WTC11 (cell line): Measurements from ENCODE around the gene BNIP1. TPM values are rescaled to one million over a fixed set of nuclear protein-coding genes. Genes with fewer than 3 reads are reported as not detected.

Experiments
- ATAC-seq: fragments of 200-7000 bp; cut with Tn5 transposase; 2 replicates; pipeline ENCODE4 v1.10.0; 2021; ENCODE audit warnings: mild to moderate bottlenecking, moderate library complexity
- CTCF ChIA-PET: fragments of 300-600 bp; sonication (Branson Sonifier 250); formaldehyde crosslinking; loops from one replicate; lab custom pipeline; 2021; ENCODE audit warnings: antibody characterized with exemption; lab: Charles Lee
- POLR2A ChIA-PET: fragments of 350-600 bp; sonication (Branson Sonifier 250); formaldehyde crosslinking; loops from one replicate; lab custom pipeline; 2021; ENCODE audit warnings: antibody characterized with exemption; lab: Charles Lee
- DNase-seq: peaks from one replicate; pipeline ENCODE4 v3.0.0; 2021; ENCODE audit warnings: low spot score
- H3K27ac Mint-ChIP-seq: 2 replicates; pipeline ENCODE4 v1.8.0; 2021; ENCODE audit warnings: mixed read lengths
- H3K27me3 Mint-ChIP-seq: 2 replicates; pipeline ENCODE4 v1.8.0; 2021; ENCODE audit warnings: low read depth, mild to moderate bottlenecking, moderate library complexity, mixed read lengths
- H3K36me3 Mint-ChIP-seq: 2 replicates; pipeline ENCODE4 v1.8.0; 2021; ENCODE audit warnings: mixed read lengths
- H3K4me1 Mint-ChIP-seq: 2 replicates; pipeline ENCODE4 v1.8.0; 2022; ENCODE audit warnings: mixed read lengths
- H3K4me3 Mint-ChIP-seq: 2 replicates; pipeline ENCODE4 v1.8.0; 2021; ENCODE audit warnings: mild to moderate bottlenecking, moderate library complexity, mixed read lengths
- H3K9me3 Mint-ChIP-seq: 2 replicates; pipeline ENCODE4 v1.8.0; 2021; ENCODE audit warnings: mixed read lengths
- AFF4 ChIP-seq: sonication (generic); formaldehyde crosslinking; IDR thresholded peaks from 2 replicates; pipeline ENCODE4 v1.8.1; 2023; ENCODE audit warnings: mild to moderate bottlenecking, missing genetic modification reagents, borderline replicate concordance
- AR ChIP-seq: fragments of 250-450 bp; sonication (Bioruptor Pico); IDR thresholded peaks from 2 replicates; pipeline ENCODE4 v1.9.0; 2021; ENCODE audit warnings: mild to moderate bottlenecking
- ATF3 ChIP-seq: sonication (generic); formaldehyde crosslinking; conservative IDR thresholded peaks from 2 replicates; pipeline ENCODE4 v1.8.1; 2022; ENCODE audit warnings: mild to moderate bottlenecking, missing genetic modification reagents
- CREB1 ChIP-seq: sonication (generic); formaldehyde crosslinking; IDR thresholded peaks from 2 replicates; pipeline ENCODE4 v1.8.0; 2023; ENCODE audit warnings: mild to moderate bottlenecking, missing genetic modification reagents
- E2F5 ChIP-seq: sonication (generic); formaldehyde crosslinking; IDR thresholded peaks from 2 replicates; pipeline ENCODE4 v1.8.1; 2022; ENCODE audit warnings: mild to moderate bottlenecking, moderate library complexity, missing genetic modification reagents
- EMX1 ChIP-seq: fragments of 250-450 bp; sonication (Bioruptor Pico); IDR thresholded peaks from 2 replicates; pipeline ENCODE4 v1.8.0; 2021; ENCODE audit warnings: mild to moderate bottlenecking
- ETV6 ChIP-seq: sonication (generic); formaldehyde crosslinking; IDR thresholded peaks from 2 replicates; pipeline ENCODE4 v1.8.1; 2022; ENCODE audit warnings: mild to moderate bottlenecking, missing genetic modification reagents
- FOXP4 ChIP-seq: sonication (generic); formaldehyde crosslinking; IDR thresholded peaks from 2 replicates; pipeline ENCODE4 v1.8.0; 2022; ENCODE audit warnings: mild to moderate bottlenecking, missing genetic modification reagents
- HMGXB4 ChIP-seq: sonication (generic); formaldehyde crosslinking; IDR thresholded peaks from 2 replicates; pipeline ENCODE4 v1.8.1; 2023; ENCODE audit warnings: mild to moderate bottlenecking, moderate library complexity, missing genetic modification reagents
- IRF2 ChIP-seq: sonication (generic); formaldehyde crosslinking; IDR thresholded peaks from 2 replicates; pipeline ENCODE4 v1.8.0; 2022; ENCODE audit warnings: low read depth, missing genetic modification reagents, borderline replicate concordance
- JUN ChIP-seq: sonication (generic); formaldehyde crosslinking; IDR thresholded peaks from 2 replicates; pipeline ENCODE4 v1.8.0; 2023; ENCODE audit warnings: mild to moderate bottlenecking, missing genetic modification reagents
- MXD4 ChIP-seq: fragments of 250-450 bp; sonication (Bioruptor Pico); IDR thresholded peaks from 2 replicates; pipeline ENCODE4 v1.8.0; 2021; ENCODE audit warnings: mild to moderate bottlenecking, moderate library complexity, borderline replicate concordance
- NFE2L1 ChIP-seq: sonication (generic); formaldehyde crosslinking; IDR thresholded peaks from 2 replicates; pipeline ENCODE4 v1.8.1; 2023; ENCODE audit warnings: missing genetic modification reagents
- NR2C2 ChIP-seq: sonication (generic); formaldehyde crosslinking; IDR thresholded peaks from 2 replicates; pipeline ENCODE4 v1.8.0; 2022; ENCODE audit warnings: mild to moderate bottlenecking, missing genetic modification reagents
- OVOL2 ChIP-seq: fragments of 250-450 bp; sonication (Bioruptor Pico); IDR thresholded peaks from 2 replicates; pipeline ENCODE4 v1.9.0; 2021; ENCODE audit warnings: mild to moderate bottlenecking, borderline replicate concordance
- RORB ChIP-seq: fragments of 250-450 bp; sonication (Bioruptor Pico); IDR thresholded peaks from 2 replicates; pipeline ENCODE4 v1.9.0; 2021; ENCODE audit warnings: mild to moderate bottlenecking
- SMAD4 ChIP-seq: sonication (generic); formaldehyde crosslinking; IDR thresholded peaks from 2 replicates; pipeline ENCODE4 v1.8.0; 2022; ENCODE audit warnings: mild to moderate bottlenecking, missing genetic modification reagents
- TP53 ChIP-seq: sonication (generic); formaldehyde crosslinking; IDR thresholded peaks from 2 replicates; pipeline ENCODE4 v1.8.1; 2023; ENCODE audit warnings: mild to moderate bottlenecking, missing genetic modification reagents
- USF1 ChIP-seq: sonication (generic); formaldehyde crosslinking; IDR thresholded peaks from 2 replicates; pipeline ENCODE4 v1.8.0; 2022; ENCODE audit warnings: mild to moderate bottlenecking, missing genetic modification reagents
- ZNF138 ChIP-seq: sonication (generic); formaldehyde crosslinking; conservative IDR thresholded peaks from 2 replicates; pipeline ENCODE4 v1.8.1; 2022; ENCODE audit warnings: mild to moderate bottlenecking, moderate library complexity, missing genetic modification reagents
- ZNF263 ChIP-seq: sonication (generic); formaldehyde crosslinking; IDR thresholded peaks from 2 replicates; pipeline ENCODE4 v1.8.1; 2022; ENCODE audit warnings: low read depth, mild to moderate bottlenecking, moderate library complexity, missing genetic modification reagents
- ZNF396 ChIP-seq: fragments of 250-450 bp; sonication (Bioruptor Pico); IDR thresholded peaks from 2 replicates; pipeline ENCODE4 v1.8.0; 2021; ENCODE audit warnings: mild to moderate bottlenecking, moderate library complexity, borderline replicate concordance
- ZNF512 ChIP-seq: sonication (generic); formaldehyde crosslinking; IDR thresholded peaks from 2 replicates; pipeline ENCODE4 v1.8.1; 2022; ENCODE audit warnings: missing genetic modification reagents, borderline replicate concordance
- total RNA-seq: library from RNA; stranded (reverse); gene quantifications from 3 replicates; pipeline ENCODE4 v1.2.3, GENCODE V29; 2021

BNIP1 gene
- total RNA-seq, 1 experiment from 2014 or later: 15.4 TPM

- ChIA-PET CTCF (no interaction called here), POLR2A (no interaction called here)
- DNase-seq (no peak), ATAC-seq (no peak)
- peaks cover 9% of the 10 kb centered on the region for H3K36me3 Mint-ChIP-seq
- no peak overlapping the region for H3K27ac Mint-ChIP-seq
- peaks cover 21% of the 10 kb centered on the region for H3K9me3 Mint-ChIP-seq
- H3K4me1 Mint-ChIP-seq: no peaks in the 10 kb centered on the region
- peaks cover 8% of the 10 kb centered on the region; the same call in 1 of the 2 replicates for H3K27me3 Mint-ChIP-seq
- no peak overlapping the region for H3K4me3 Mint-ChIP-seq
- TF ChIP-seq ETV6 (CRISPR knock-in tag) (no peak), EMX1 (CRISPR knock-in tag) (no peak), TP53 (CRISPR knock-in tag) (no peak), JUN (CRISPR knock-in tag) (no peak), ZNF263 (CRISPR knock-in tag) (no peak), CREB1 (CRISPR knock-in tag) (no peak), IRF2 (no peak)
- TF ChIP-seq, all 79 proteins: peak for 0
Measured at GRCh38 chr5:173101245-173101644, 43.1 kb upstream of the BNIP1 start.

- Mint-ChIP-seq H3K4me3 (no peak overlapping the region), H3K27ac (no peak overlapping the region), H3K36me3 (peaks cover 9% of the 10 kb centered on the region), H3K27me3 (peaks cover 8% of the 10 kb centered on the region; the same call in 1 of the 2 replicates), H3K9me3 (peaks cover 21% of the 10 kb centered on the region), H3K4me1 (peaks cover 1% of the 10 kb centered on the region; the same call in 1 of the 2 replicates)
- POLR2A ChIA-PET: no interaction called here
- CTCF ChIA-PET: no interaction called here
- no peak for DNase-seq
- ATAC-seq: no peak
- TF ChIP-seq ZNF512 (CRISPR knock-in tag) (no peak), OVOL2 (CRISPR knock-in tag) (no peak), USF1 (no peak), AR (CRISPR knock-in tag) (no peak), FOXP4 (CRISPR knock-in tag) (no peak), ZNF396 (no peak), HMGXB4 (no peak), RORB (CRISPR knock-in tag) (no peak), ZNF138 (CRISPR knock-in tag) (no peak), NR2C2 (no peak), MXD4 (CRISPR knock-in tag) (no peak), E2F5 (CRISPR knock-in tag) (no peak), NFE2L1 (CRISPR knock-in tag) (no peak), ATF3 (no peak), AFF4 (no peak), SMAD4 (CRISPR knock-in tag) (no peak)
Measured at GRCh38 chr5:173103411-173103810, 40.9 kb upstream of the BNIP1 start.
